H1 (cell line): ENCODE data around the gene SLAIN2.

Source experiments
- CBX8 ChIP-seq: fragments of 300-800, 300-1000 bp; sonication (generic); IDR thresholded peaks from 2 replicates; pipeline ENCODE4 v1.7.1; 2016; ENCODE audit warnings: low read depth, low read length, borderline replicate concordance
- CTCF ChIP-seq, 3 experiments: IDR thresholded peaks; 1 replicate in 2 of 3; 2 replicates in 1 of 3; pipeline versions ENCODE4 v1.5.1 to v1.6.1; 2011; ENCODE audit warnings: low read length in 3 of 3, mild to moderate bottlenecking in 3 of 3, inconsistent platforms in 2 of 3, low read depth in 1 of 3, moderate library complexity in 1 of 3; ENCODE audit not compliant: insufficient read depth in 1 of 3; ENCODE audit errors: control extremely low read depth in 1 of 3
- E2F6 ChIP-seq: IDR thresholded peaks from 2 replicates; pipeline ENCODE4 v1.6.1; 2012; ENCODE audit warnings: inconsistent platforms
- EGR1 ChIP-seq: IDR thresholded peaks from 2 replicates; pipeline ENCODE4 v1.6.1; 2011; ENCODE audit warnings: low read depth, low read length, borderline replicate concordance
- GTF2F1 ChIP-seq: IDR thresholded peaks from 2 replicates; pipeline ENCODE4 v1.6.1; 2012; ENCODE audit warnings: low read depth, low read length, improper control_type of control experiment, borderline replicate concordance
- MAX ChIP-seq: IDR thresholded peaks from 2 replicates; pipeline ENCODE4 v1.6.1; 2012; ENCODE audit warnings: inconsistent platforms
- POLR2A ChIP-seq, 2 experiments: IDR thresholded peaks; 1 replicate in 1 of 2; 2 replicates in 1 of 2; pipeline ENCODE4 v1.6.1; 2011; ENCODE audit warnings: low read depth in 2 of 2, low read length in 2 of 2, mild to moderate bottlenecking in 2 of 2; ENCODE audit errors: control extremely low read depth in 1 of 2
- POLR2AphosphoS5 ChIP-seq: IDR thresholded peaks from 2 replicates; pipeline ENCODE4 v1.6.1; 2011; ENCODE audit warnings: low read depth, low read length
- RAD21 ChIP-seq, 2 experiments: IDR thresholded peaks in 1 of 2; conservative IDR thresholded peaks in 1 of 2; 2 replicates each; pipeline ENCODE4 v1.6.1; 2011; ENCODE audit warnings: low read depth in 2 of 2, low read length in 2 of 2, improper control_type of control experiment in 1 of 2, inconsistent platforms in 1 of 2, mild to moderate bottlenecking in 1 of 2, moderate library complexity in 1 of 2
- SIN3A ChIP-seq, 2 experiments: IDR thresholded peaks in 1 of 2; conservative IDR thresholded peaks in 1 of 2; 2 replicates each; pipeline ENCODE4 v1.6.1; 2011 to 2012; ENCODE audit warnings: low read length in 2 of 2, improper control_type of control experiment in 1 of 2, low read depth in 1 of 2, mild to moderate bottlenecking in 1 of 2
- TBP ChIP-seq: IDR thresholded peaks from 2 replicates; pipeline ENCODE4 v1.6.1; 2011; ENCODE audit warnings: low read depth, low read length, improper control_type of control experiment
- TCF12 ChIP-seq: IDR thresholded peaks from 2 replicates; pipeline ENCODE4 v1.6.1; 2011; ENCODE audit warnings: low read depth, mild to moderate bottlenecking, low read length
- ZNF274 ChIP-seq: IDR thresholded peaks from 2 replicates; pipeline ENCODE4 v1.7.0; 2012; ENCODE audit warnings: low read length, borderline replicate concordance; ENCODE audit errors: extremely low read depth

- no peak for TF ChIP-seq CBX8
- no peak for TF ChIP-seq POLR2A (IDR thresholded peaks at IDR 0.05; ENCODE audit: control extremely low read depth in 1 of 2, low read depth in 2 of 2, low read length in 2 of 2)
- no peak for TF ChIP-seq CTCF (IDR thresholded peaks at IDR 0.05; ENCODE audit: control extremely low read depth in 1 of 3, insufficient read depth in 1 of 3, low read depth in 1 of 3, low read length in 3 of 3)
- no peak for TF ChIP-seq GTF2F1
- TF ChIP-seq TBP, result no peak
- no peak for TF ChIP-seq RAD21 (IDR thresholded peaks at IDR 0.05 in 1 of 2, conservative IDR thresholded peaks at IDR 0.05 in 1 of 2; ENCODE audit: low read depth in 2 of 2, low read length in 2 of 2)
- TF ChIP-seq E2F6, result no peak
- TF ChIP-seq MAX, result no peak
- no peak for TF ChIP-seq TCF12
- no peak for TF ChIP-seq SIN3A (conservative IDR thresholded peaks at IDR 0.05 in 1 of 2, IDR thresholded peaks at IDR 0.05 in 1 of 2; ENCODE audit: low read depth in 1 of 2, low read length in 2 of 2)
- TF ChIP-seq EGR1, result no peak
- TF ChIP-seq ZNF274, result no peak
- no peak for TF ChIP-seq POLR2AphosphoS5
Measured at GRCh38 chr4:48375651-48376304, 34.4 kb downstream of the SLAIN2 start.
